Skin of body (tissue), 2 donors: ENCODE data around the gene PFDN2. TPM values are rescaled to one million over a fixed set of nuclear protein-coding genes. Genes with fewer than 3 reads are reported as not detected.
A peak's percentile ranks its signal among the peaks of the same experiment; 100 is the strongest.

Experiments used
- DNase-seq: peaks from one replicate; lab custom pipeline; 2025; lab: John Stamatoyannopoulos, UW
- total RNA-seq: library from RNA; depleted of rRNA; stranded (reverse); fragments of >200 nt; gene quantifications from one replicate; pipeline ENCODE4 v1.2.3, GENCODE V29; 2014

Gene PFDN2
- total RNA-seq, 1 donor from 2014 or later = 25.4 TPM

DNA sequence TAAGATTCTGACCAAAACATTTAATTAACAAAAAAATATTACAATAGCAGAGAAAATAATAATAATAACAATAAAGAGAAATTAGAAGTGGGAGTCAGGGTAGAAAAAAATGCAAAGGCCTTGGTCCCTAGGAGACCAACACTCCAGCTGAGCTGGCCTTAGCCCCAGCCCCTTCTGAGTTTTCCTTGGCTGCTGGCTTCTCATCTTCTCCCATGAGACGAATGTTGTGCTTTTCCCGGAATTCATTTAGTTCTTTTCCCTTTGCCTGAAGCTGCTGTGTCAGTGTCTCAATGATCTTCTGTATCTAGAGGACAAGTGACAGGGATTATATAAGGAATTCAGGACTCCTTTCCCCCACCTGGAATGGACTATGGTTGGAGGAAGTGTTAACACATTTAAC lies 17.3 kb downstream of the PFDN2 start:
- no peak for DNase-seq

DNA sequence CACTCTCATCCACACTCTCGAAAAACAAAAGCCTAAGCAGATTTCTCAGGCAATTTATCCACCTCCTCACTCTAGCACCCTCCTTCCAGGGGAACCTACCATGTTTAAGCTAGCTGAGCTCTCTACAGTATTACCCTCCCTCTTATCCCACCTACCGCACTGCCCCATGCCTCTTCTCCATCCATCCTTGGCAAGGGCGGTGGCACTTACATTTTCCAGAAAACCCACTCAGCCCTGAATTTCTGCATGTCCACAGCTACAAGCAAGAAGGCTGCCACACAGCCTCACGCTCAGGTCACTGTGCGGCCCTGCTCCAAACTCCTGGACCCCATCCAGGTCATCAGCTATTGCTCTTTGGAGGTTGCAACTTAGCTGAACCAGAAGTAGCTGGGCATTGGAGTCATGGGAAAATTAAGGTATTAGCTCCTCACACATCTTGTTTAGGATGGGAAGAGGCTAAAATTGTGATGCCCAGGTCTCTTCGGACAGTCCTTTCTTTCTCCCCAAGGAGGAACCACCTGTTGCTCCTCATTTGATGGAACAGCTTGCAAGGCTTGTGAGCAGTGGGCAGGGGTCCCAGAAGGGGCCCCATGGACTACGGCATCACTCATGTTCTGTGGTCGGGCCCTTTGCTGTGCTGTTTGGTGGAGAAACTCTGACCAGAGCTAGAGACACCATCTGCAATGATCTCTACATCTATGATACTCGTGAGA lies 18.6 kb downstream of the PFDN2 start:
- DNase-seq = no peak

DNA sequence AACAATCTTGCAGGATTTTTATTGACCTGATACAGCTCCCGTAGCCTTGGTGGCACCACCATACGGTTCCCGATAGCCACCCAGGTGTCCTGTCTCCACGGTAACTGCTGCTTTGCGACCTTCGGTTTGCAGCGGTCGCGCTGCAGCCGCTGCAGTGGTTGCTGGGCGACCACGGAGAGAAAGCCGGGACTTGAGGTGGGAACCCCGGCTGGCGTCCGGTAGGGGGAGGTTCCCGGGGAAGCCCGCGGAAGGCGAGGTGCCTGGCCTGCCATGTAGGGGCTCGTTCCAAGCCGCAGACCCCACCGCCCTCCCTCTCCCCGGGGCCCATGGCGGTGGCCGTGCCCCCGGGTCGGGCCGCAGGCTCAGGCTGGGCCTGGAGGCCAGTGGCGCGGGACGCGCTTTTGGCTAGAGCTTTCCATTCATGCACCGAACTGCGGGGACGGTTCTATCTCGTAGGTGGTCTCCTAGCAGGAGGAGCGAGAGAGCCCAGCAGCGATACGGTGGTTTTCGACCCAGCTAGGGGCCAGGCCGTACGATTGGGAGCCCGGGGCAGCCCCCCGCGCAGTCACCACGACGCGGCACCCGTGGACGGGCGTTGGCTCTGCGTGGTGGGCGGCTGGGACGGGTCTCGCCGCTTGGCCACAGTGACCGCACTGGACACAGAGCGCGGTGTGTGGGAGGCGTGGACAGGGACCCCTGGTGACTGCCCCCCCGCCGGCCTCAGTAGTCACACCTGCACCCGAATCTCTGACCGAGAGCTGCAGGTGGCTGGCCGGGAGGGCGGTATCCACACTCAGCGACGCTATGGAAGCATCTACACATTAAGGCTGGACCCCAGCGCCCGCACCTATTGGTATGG lies 19.4 kb downstream of the PFDN2 start, which contains the start of gene KLHDC9:
Gene KLHDC9, plus strand, starts transcription at position 152 of the 859 bp plus-strand sequence. Its CDS starts 175 bp downstream, at position 327.
- DNase-seq = peak; percentile 16

DNA sequence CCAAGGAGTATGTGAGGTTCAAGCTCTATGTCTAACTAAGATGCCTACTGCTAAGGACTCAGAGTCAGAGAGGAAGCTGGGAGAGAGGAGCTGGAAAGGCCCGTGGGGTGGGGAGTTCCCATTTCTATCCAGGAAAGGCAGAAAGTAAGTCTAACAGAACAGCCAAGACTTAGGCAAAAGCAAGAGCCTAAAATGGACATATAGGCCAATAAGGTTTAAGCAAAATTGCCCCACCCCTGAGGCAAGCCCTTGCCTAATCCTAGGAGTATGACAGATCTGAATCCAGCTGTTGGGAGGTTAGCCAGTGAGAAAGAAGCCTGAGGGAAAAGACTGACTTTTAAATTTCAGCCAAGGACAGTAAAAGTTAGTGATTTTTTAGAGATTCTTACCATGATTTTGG lies 21.3 kb downstream of the PFDN2 start:
- DNase-seq = peak; percentile 43

DNA sequence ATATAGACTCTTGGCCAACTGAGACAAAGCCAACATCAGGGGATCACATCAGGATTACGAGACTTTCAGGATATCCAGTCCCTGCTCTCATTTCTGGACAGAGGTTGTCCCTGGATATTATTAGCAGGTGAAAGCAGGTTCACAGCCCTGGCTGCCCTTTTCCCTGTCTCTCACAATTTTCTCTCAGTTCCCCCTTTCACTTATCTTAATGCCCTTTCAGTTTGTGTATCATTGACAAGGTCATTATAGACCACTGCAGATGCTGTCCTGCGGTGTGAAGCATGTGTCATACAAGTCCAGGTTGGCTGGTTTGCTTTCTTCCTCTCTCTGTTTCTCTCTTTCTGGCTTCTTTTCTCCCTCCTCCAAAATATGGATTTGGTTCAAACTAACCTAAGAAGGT lies 21.8 kb downstream of the PFDN2 start:
- DNase-seq = no peak

DNA sequence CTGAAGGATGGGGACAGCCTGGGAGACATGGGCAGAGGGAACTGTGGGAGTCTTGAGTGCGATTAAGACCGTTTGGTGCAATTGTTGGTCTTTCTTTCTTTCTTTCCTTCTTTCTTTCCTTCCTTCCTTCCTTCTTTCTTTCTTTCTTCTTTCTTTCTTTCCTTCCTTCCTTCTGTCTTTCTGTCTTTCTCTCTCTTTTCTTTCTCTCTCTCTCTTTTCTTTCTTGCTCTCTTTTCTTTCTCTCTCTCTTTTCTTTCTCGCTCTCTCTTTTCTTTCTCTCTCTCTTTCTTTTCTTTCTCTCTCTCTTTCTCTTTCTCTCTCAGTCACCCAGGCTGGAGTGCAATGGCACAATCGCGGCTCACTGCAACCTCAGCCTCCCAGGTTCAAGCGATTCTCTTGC lies 22.6 kb downstream of the PFDN2 start:
- DNase-seq = no peak

DNA sequence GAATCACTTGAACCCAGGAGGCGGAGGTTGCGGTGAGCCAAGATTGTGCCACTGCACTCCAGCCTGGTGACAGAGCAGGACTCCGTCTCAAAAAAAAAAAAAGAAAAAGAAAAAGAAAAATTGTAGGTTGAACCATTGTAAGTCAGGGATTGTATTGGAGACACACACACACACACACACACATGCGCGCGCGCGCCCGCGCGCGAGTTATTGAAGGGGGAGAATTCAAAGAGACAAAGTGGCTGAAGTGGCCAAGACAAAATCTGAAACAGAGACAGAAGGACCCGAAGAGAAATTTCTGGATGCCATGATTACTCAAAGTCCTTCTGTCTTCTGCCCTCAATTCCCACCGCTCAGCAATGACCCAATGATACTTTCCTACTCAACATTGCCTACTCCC lies 23.4 kb downstream of the PFDN2 start:
- DNase-seq = no peak

DNA sequence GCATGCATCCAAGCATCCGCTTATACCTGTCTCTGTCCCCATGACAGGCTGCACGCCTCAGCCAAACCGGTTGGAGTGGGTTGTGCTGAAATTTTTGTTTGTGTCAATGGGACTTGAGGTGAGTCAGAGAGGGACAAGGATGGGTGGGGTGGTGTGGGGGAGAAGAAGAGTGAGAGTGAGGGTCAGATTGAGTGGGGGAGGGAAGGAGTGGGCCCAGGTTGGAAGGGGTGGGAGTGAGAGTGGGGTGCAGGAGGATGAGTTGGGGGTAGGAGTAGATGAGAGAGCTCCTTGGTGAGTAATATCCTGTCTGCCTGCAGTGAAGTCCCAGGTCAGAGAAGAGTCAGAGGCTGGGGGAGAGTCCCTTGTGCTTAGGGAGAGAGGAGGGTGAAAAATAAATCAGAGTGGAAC lies 25.2 kb downstream of the PFDN2 start:
- no peak for DNase-seq

DNA sequence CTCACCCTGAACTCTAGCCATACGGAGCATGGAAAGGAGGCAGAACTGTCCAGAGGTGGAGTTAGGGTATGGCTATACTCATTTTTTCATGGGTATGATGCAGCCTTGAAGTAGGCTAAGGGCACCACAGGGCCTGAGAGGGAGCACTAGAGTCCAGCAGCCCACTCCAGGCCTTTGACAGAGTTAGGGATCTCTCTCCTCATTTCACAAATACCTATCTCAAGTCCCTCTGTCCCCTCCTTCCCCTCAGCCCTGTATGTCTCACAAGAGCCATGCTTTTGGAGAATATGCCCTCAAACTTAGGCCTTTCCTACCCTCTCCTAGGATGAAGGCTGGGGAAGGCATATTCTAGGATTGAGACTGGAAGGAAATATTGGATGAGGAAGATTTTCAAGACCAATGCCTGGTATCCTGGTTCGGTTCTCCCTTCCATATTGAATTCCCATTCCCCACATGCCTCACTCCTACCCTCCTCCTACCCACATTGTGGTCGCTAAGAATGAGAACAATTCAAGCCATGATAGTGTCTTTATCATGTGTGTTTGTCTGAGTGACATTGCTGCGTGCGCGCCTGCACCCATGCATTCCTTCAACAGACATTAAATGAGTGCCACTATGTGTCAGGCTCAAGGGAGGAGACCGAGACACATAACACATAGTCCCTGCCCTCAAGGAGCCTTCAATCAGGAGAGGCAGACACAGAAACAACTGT lies 25.9 kb downstream of the PFDN2 start:
- no peak for DNase-seq

DNA sequence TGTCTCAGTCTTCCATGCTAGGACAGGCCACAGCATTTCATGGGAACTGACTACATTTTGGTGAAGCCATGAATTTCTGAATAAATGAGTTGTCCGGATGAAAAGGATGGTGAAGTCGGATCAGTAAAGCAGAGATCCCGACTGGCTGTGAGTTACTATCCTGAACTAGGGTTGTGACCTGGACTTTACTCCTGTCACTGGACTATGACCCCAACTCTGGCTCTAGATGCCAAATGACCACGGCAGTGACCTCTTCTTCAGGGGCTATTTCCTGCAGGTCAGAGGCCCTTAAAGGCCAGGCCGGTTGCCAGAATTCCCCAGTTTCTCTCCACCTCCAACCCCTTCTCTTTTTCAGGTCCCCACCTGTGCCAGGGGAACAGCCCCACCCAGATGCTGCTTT lies 26.7 kb downstream of the PFDN2 start:
- no peak for DNase-seq

DNA sequence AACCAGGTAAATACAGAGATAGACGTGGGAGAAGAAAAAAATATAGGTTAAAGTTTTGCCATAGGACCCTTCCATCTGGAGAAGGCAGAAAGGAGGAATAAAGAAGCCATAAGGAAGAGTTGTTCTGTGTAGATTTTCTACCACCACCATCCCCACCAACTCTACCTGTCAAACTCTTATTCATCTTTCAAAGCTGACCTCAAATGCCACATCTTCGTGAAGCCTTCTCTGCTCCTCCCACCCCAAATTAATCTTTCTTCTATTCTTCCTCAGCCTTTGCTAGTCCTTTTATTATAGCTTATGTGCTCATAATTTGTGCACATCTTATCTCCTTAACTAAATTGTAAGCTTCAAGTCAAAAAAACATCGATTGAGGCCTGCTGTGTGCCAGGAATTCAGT lies 27.2 kb downstream of the PFDN2 start:
- no peak for DNase-seq

DNA sequence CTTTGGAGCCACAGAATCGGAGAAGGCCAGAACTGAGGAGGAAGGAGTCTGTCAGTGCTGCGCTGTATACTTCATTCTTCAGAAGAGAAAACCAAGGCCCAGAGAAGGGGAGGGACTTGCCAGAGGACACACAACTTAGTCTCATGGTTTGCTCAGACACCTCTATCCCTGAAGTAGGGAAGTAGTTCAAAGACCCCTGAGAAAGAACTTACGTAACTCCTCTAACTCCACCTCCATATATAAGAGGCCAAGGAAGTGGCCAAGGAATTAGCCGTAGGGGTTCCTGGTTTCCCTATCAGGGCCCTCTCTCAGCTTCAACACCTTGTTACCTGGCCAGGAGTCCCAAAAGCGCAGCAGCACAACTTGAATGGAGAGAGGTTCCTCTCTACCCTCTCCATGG lies 27.9 kb downstream of the PFDN2 start:
- DNase-seq = no peak

DNA sequence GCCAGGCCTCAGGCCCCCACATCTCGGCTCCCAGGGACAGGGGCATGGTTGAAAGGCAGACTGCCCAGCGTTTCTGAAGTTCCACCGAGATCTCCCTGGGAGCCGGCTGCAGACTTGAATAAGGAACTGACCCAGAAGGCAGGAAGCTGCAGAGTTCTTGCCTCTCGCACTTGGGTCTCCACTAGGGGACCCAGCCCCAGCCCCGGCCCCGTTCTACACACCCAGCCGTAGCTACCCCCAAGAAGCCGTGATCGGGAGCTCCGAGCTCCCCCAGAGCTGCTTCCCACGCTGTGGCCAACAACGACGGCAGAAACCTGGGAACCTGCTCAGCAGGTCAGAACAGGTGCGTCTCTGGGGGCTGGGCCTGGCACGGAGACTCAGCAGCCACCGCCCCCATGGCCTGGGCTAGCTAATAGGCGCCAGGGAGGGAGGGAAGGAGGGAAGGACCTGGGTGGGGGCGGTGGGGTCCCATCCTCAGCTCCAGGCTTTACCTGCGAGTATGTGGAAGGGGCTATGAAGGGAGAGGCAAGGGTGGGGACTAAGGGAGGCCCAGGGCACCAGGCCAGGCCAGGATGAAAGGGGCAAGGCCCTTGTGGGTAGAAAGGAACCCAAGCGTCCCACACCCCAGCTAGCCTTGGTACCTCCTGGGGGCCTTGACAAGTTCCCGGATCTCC lies 28.4 kb downstream of the PFDN2 start, which contains the start of gene NECTIN4:
Gene NECTIN4, minus strand, starts transcription at position 308 of the 674 bp plus-strand sequence. Its CDS starts 262 bp downstream, at position 46.
- no peak for DNase-seq

DNA sequence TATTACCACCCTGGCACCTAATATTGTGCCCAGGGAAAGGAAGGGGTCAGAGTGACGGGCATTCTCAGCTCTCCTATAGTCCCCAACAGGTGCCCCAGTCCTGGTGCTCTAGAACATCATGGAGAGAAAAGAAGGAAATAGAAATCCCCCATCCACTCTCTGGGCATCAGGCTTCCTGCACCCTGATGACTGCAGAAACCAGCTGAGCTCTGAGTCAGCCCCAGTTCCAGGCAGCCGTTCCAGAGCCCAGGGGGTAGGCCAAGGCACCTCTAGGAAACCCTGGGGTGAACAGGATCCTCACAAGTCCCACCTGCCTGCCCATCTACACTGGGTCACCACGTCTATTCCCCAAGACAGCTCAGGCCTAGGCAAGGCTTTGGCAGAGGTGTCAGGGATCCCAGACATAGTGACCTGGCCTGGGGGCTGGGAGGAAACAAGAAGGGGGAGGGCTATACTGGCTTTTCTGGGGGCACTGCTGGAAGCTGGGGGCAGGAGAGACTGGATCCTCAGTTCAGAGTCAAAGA lies 29.2 kb downstream of the PFDN2 start:
- no peak for DNase-seq

DNA sequence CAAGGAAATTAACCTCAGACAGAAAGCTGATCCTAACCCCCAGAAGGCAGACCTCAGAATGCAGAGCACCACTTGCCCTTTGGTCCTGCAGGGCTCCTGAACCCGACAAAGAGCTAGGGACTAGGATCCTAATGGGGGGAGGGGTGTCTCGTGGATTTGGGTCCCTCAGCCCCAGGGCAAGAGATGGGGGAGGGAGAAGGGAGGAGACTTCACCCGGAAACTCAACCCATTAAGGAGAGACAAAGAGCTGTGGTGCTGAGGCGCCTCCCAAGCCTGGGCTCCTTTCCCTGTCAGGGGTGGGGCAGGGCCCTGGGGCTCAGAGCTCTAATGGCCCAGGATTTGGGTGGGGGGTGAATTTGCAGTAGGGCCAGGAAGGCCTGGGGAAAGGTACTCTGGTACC lies 31.4 kb downstream of the PFDN2 start:
- no peak for DNase-seq

DNA sequence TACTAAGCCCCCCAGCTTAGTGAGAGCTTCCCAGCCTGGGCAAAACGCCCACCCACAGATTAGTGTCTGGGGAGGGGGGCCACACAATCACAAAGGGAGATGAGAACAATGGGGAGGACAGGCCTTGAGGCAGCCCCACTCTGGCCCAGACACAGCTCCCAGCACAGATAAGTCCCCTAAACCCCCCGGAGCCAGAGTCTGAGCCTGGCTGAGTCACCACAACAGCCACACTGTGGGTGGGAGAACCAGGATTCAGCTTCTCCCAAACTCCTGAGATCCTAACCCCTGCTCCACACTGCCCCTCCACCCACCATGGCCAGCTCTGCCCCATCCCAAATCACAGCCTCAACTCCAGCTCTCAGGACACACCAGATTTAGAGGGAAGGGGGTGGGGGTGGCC lies 32.7 kb downstream of the PFDN2 start:
- DNase-seq = no peak

DNA sequence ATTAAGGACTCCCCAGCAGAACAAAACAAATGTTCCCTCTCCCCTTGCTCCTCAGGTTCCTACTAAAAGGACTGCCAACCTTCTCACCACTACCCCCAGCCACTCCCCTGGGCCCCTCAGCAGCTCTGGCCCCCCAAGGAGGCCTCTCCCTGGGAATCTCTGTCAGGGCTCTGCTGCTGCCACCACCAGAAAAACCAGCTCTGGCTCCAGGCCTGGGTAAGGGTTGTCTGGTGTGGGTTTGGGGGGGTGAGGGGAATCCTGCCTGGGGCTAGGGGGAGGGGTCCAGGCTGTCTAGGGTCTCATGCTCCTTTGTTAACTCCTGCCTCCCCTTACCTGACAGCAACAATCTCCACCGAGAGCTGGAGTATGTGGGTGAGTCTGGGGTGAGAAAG lies 33.2 kb downstream of the PFDN2 start:
- no peak for DNase-seq

DNA sequence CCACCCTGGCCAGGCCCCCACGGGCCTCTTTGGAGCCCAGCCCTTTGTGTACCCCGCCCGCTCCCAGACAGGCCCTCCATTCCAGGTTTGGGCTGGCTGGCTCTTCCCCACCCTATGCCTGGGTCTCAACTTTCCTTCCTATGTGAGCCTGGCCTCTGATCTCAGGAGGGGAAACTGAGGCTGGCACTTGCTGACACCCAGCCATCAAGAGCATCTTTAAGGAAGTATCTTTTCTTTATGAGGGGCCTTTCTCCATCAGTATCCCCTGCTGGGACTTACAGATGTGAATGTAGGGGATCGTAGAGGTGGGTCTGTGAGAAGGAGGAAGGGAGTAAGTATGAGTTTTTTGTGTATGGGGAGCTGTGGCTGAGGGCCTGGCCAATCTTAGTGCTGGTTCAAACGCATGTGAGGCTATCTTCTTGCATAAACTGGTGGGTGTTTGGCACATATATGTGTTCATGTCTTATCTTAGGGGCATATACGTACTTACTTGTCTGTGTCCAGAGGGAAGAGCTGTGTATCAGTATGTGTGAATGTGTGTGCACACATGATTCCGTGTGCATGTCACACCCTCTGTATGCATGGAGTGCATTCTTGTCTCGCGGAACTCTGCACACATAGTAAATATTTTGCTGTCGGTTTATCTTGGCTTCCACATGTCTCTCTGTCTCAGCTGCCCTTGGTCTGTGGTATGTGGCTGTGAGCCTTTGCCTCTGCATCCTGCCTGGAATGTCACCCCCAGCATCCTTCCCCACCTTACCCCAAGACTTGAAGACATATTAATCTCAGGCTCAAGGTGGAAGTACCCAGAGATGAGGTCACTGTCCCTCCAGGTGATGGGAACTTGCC lies 33.9 kb downstream of the PFDN2 start:
- no peak for DNase-seq

DNA sequence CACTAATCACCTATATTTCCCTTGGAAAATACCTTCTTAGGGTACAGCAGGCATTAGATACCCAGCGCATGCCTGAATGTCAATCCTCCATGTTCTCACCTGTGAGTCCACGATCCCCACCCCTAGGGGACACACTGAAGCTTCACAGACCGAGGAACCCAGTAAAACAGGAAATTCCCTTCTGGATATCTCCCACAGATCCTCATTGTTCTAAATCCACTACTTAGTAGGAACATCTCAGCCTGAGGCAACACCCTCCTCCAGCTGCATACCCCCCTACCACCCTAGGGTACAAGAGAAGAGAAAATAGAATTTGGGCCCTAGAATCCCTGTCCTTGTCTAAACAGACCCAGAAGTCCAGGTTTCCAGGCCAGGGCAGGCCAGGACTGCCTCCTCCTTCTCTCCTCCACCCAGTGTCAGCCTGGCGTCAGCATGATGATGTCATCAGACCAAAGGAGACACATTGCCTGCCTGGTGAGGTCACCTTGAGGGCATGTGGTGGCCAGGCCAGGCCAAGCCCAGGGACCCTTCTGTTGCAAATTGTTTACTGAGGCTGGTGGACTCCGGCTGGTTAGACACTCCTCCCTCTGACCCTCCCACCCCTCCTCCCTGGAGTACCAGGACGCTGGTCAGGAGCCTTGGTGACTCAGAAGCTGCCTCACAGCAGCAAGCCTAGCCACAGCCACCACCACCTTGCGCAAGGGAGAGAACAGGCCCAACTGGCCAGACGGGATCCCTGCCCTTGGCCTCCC lies 34.7 kb downstream of the PFDN2 start:
- DNase-seq = no peak

DNA sequence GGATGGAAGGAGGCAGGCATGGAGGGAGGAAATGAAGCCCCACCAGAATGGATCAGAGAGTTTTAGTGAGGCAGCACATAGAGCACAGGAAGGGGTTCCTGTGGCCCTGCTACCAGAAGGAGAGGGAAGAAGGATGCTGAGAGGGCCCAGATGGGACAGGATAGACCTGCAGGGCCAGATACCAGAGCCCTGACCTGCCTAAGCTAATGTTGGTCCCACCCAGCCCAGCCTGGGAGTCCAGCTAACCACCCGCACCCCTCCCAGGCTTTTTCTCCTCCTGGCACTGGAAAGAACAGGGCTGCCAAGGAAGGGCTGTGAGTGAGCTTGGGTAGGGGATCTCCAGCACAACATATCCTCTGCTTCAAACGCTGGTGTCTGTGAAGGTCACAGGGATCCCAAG lies 35.4 kb downstream of the PFDN2 start:
- DNase-seq = no peak
